Measurements from ENCODE around the gene KCNH6.

KCNH6 gene

DNA sequence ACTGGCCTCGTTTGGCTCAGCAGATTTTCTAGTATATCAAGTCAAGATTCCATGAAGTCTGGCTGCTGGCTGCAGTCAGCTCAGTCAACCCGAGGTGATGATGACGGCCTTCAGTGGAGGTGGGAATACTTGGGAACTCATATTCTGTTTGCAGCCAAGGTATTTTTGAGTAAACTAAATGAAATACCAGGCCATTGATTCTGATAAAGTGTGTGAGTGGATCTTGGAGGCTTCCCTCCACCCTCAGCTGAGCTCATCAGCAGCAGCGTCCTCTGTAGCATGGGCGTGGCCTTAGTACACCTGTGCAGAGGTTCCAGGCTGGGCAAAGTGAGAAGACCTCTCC is 55.6 kb downstream of the KCNH6 start:
- TF ChIP-seq YY1 (IDR thresholded peaks at IDR 0.05; ENCODE audit: low read depth) (no peak), EGR1 (IDR thresholded peaks at IDR 0.05) (no peak), TAF1 (IDR thresholded peaks at IDR 0.05; ENCODE audit: low read depth) (no peak), TCF12 (IDR thresholded peaks at IDR 0.05; ENCODE audit: low read depth) (no peak), FOXM1 (IDR thresholded peaks at IDR 0.05; ENCODE audit: borderline replicate concordance, low read depth) (no peak), NFIC (IDR thresholded peaks at IDR 0.05) (no peak), TEAD4 (IDR thresholded peaks at IDR 0.05) (no peak), EP300 (IDR thresholded peaks at IDR 0.05; ENCODE audit: borderline replicate concordance) (no peak), CEBPB (IDR thresholded peaks at IDR 0.05) (no peak), ZBTB7A (IDR thresholded peaks at IDR 0.05; ENCODE audit: low read depth) (no peak), RAD21 (IDR thresholded peaks at IDR 0.05; ENCODE audit: low read depth) (no peak), REST (IDR thresholded peaks at IDR 0.05; ENCODE audit: low read depth) (no peak), CREB1 (IDR thresholded peaks at IDR 0.05; ENCODE audit: low read depth) (no peak)
- TF ChIP-seq, protein P1, sequence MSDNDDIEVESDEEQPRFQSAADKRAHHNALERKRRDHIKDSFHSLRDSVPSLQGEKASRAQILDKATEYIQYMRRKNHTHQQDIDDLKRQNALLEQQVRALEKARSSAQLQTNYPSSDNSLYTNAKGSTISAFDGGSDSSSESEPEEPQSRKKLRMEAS (IDR thresholded peaks at IDR 0.05), result no peak
- TF ChIP-seq, protein P2, sequence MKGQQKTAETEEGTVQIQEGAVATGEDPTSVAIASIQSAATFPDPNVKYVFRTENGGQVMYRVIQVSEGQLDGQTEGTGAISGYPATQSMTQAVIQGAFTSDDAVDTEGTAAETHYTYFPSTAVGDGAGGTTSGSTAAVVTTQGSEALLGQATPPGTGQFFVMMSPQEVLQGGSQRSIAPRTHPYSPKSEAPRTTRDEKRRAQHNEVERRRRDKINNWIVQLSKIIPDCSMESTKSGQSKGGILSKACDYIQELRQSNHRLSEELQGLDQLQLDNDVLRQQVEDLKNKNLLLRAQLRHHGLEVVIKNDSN (IDR thresholded peaks at IDR 0.05), result no peak

GRCh38 chr17:63579633-63580032 is 56.5 kb downstream of the KCNH6 start:
- no peak for TF ChIP-seq RAD21 (IDR thresholded peaks at IDR 0.05; ENCODE audit: low read depth)
- TF ChIP-seq NFIC (IDR thresholded peaks at IDR 0.05), result no peak
- no peak for TF ChIP-seq TCF12 (IDR thresholded peaks at IDR 0.05; ENCODE audit: low read depth)
- no peak for TF ChIP-seq EP300 (IDR thresholded peaks at IDR 0.05; ENCODE audit: borderline replicate concordance)
- no peak for TF ChIP-seq CEBPB (IDR thresholded peaks at IDR 0.05)
- no peak for TF ChIP-seq TEAD4 (IDR thresholded peaks at IDR 0.05)
- TF ChIP-seq TAF1 (IDR thresholded peaks at IDR 0.05; ENCODE audit: low read depth), result no peak
- no peak for TF ChIP-seq YY1 (IDR thresholded peaks at IDR 0.05; ENCODE audit: low read depth)
- TF ChIP-seq, protein P1 (IDR thresholded peaks at IDR 0.05), result no peak
- no peak for TF ChIP-seq EGR1 (IDR thresholded peaks at IDR 0.05)
- TF ChIP-seq, protein P2 (IDR thresholded peaks at IDR 0.05), result no peak
- TF ChIP-seq REST (IDR thresholded peaks at IDR 0.05; ENCODE audit: low read depth), result no peak
- TF ChIP-seq ZBTB7A (IDR thresholded peaks at IDR 0.05; ENCODE audit: low read depth), result no peak
- no peak for TF ChIP-seq FOXM1 (IDR thresholded peaks at IDR 0.05; ENCODE audit: borderline replicate concordance, low read depth)
- TF ChIP-seq CREB1 (IDR thresholded peaks at IDR 0.05; ENCODE audit: low read depth), result no peak

DNA sequence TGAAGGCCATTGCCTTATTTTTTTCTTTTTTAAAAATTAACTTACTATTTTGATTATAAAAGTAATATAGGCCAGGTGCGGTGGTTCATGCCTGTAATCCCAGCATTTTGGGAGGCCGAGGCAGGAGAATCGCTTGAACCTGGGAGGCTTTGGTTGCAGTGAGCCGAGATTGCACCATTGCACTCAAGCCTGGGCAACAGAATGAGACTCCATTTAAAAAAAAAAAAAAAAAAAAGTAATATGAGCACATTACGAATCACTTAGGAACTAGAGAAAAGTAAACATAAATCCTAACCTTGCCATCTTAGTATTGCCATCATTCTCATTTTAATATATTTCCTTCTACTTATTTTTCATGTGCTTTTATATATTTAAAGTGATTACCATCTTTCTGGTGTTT is 64.6 kb downstream of the KCNH6 start:
- TF ChIP-seq EGR1 (IDR thresholded peaks at IDR 0.05) (no peak), ZBTB7A (IDR thresholded peaks at IDR 0.05; ENCODE audit: low read depth) (no peak), TEAD4 (IDR thresholded peaks at IDR 0.05) (no peak)

- TF ChIP-seq TAF1 (IDR thresholded peaks at IDR 0.05; ENCODE audit: low read depth), result no peak
- no peak for TF ChIP-seq EGR1 (IDR thresholded peaks at IDR 0.05)
- TF ChIP-seq FOXM1 (IDR thresholded peaks at IDR 0.05; ENCODE audit: borderline replicate concordance, low read depth), result no peak
- TF ChIP-seq REST (IDR thresholded peaks at IDR 0.05; ENCODE audit: low read depth), result no peak
- no peak for TF ChIP-seq CEBPB (IDR thresholded peaks at IDR 0.05)
- TF ChIP-seq TEAD4 (IDR thresholded peaks at IDR 0.05), result no peak
- TF ChIP-seq, protein P1 (IDR thresholded peaks at IDR 0.05), result no peak
- TF ChIP-seq NFIC (IDR thresholded peaks at IDR 0.05), result no peak
- no peak for TF ChIP-seq TCF12 (IDR thresholded peaks at IDR 0.05; ENCODE audit: low read depth)
Observed at GRCh38 chr17:63588797-63589196, 65.6 kb downstream of the KCNH6 start.
